MCF 10A (cell line): ENCODE results near the gene NXPH3. TPM values are rescaled to one million over a fixed set of nuclear protein-coding genes. Genes with fewer than 3 reads are reported as not detected.

Experiments
- BruUV-seq: library from RNA; stranded (reverse); fragments of 400-500 nt; replicated peaks from 2 replicates; lab custom pipeline; 2021; lab: Mats Ljungman, UMichigan
- CTCF ChIA-PET: fragments of 300-600 bp; sonication (Branson Sonifier 250); formaldehyde crosslinking; extraction: SDS; loops from one replicate; lab custom pipeline; 2021; ENCODE audit warnings: antibody characterized with exemption, inconsistent platforms; lab: Yijun Ruan, JAX
- POLR2A ChIA-PET: fragments of 300-600, 350-650 bp; sonication (Branson Sonifier 250); formaldehyde crosslinking; extraction: SDS; loops from one replicate; lab custom pipeline; 2020; ENCODE audit warnings: antibody characterized with exemption, inconsistent platforms; lab: Yijun Ruan, JAX
- DNase-seq: peaks from one replicate; pipeline ENCODE4 v3.0.0-alpha.2; 2018; ENCODE audit not compliant: unreplicated experiment
- H3K27ac Mint-ChIP-seq: one replicate; pipeline ENCODE4 v1.8.0; 2022; ENCODE audit warnings: mild to moderate bottlenecking, low read depth, mixed read lengths; ENCODE audit not compliant: unreplicated experiment
- H3K27me3 Mint-ChIP-seq: one replicate; pipeline ENCODE4 v1.8.0; 2022; ENCODE audit warnings: mixed read lengths; ENCODE audit not compliant: insufficient read depth, unreplicated experiment
- H3K36me3 Mint-ChIP-seq: one replicate; pipeline ENCODE4 v1.8.0; 2022; ENCODE audit warnings: mild to moderate bottlenecking, moderate library complexity, mixed read lengths; ENCODE audit not compliant: insufficient read depth, unreplicated experiment
- H3K4me1 Mint-ChIP-seq: one replicate; pipeline ENCODE4 v1.8.0; 2022; ENCODE audit warnings: mixed read lengths; ENCODE audit not compliant: insufficient read depth, unreplicated experiment
- H3K4me3 Mint-ChIP-seq: one replicate; pipeline ENCODE4 v1.8.0; 2022; ENCODE audit warnings: mild to moderate bottlenecking, moderate library complexity, mixed read lengths; ENCODE audit not compliant: unreplicated experiment
- H3K9me3 Mint-ChIP-seq: one replicate; pipeline ENCODE4 v1.8.0; 2022; ENCODE audit warnings: mixed read lengths; ENCODE audit not compliant: unreplicated experiment
- CTCF ChIP-seq: fragments of 200-600 bp; IDR thresholded peaks from one replicate; pipeline ENCODE4 v1.8.0; 2022; ENCODE audit warnings: antibody characterized with exemption, mild to moderate bottlenecking; ENCODE audit not compliant: unreplicated experiment
- intact Hi-C: fragments of 100-400 bp; cut with micrococcal nuclease; formaldehyde crosslinking; loops from 2 replicates; pipeline ENCODE4 v1.14.1; 2022
- total RNA-seq: library from RNA; stranded (reverse); gene quantifications from 2 replicates; pipeline ENCODE4 v1.2.3, GENCODE V29; 2022

The NXPH3 gene
- total RNA-seq, 1 experiment from 2014 or later, result not detected

GRCh38 chr17:49543860-49544259 is 31.8 kb upstream of the NXPH3 start:
- Mint-ChIP-seq H3K36me3 (no peaks in the 10 kb centered on the region), H3K27ac (no peak overlapping the region), H3K27me3 (peaks cover 2% of the 10 kb centered on the region), H3K9me3 (no peaks in the 10 kb centered on the region), H3K4me1 (peaks cover 13% of the 10 kb centered on the region), H3K4me3 (no peak overlapping the region)
- TF ChIP-seq CTCF, result no peak
- no TSS peak for BruUV-seq
- POLR2A ChIA-PET, result interaction anchor here (0.6 to 0.9 kb wide), 2 partner anchors 20 to 27 kb away, joined by 3 read pairs; no protein-coding TSS in a partner anchor
- DNase-seq, result no peak
- intact Hi-C loops, result no loop called here
- CTCF ChIA-PET, result interaction anchor here (0.6 to 2.0 kb wide), 4 partner anchors 12 to 108 kb away, joined by 3 to 11 read pairs (median 4); no protein-coding TSS in a partner anchor

- no TSS peak for BruUV-seq
- no peak overlapping the region for H3K27ac Mint-ChIP-seq
- no peaks in the 10 kb centered on the region for H3K36me3 Mint-ChIP-seq
- DNase-seq, result no peak
- intact Hi-C loops, result no loop called here
- ChIA-PET CTCF (interaction anchor here (0.5 to 2.0 kb wide), 4 partner anchors 11 to 1528 kb away, joined by 3 to 11 read pairs (median 4); no protein-coding TSS in a partner anchor), POLR2A (no interaction called here)
- H3K27me3 Mint-ChIP-seq, result no peaks in the 10 kb centered on the region
- H3K4me1 Mint-ChIP-seq, result peaks cover 21% of the 10 kb centered on the region
- no peaks in the 10 kb centered on the region for H3K9me3 Mint-ChIP-seq
- H3K4me3 Mint-ChIP-seq, result no peak overlapping the region
- TF ChIP-seq CTCF, result no peak
These were observed 30.5 kb upstream of the NXPH3 start for GRCh38 chr17:49545007-49545660.

- Mint-ChIP-seq H3K27ac (no peak overlapping the region), H3K4me3 (no peak overlapping the region), H3K9me3 (no peaks in the 10 kb centered on the region), H3K36me3 (no peaks in the 10 kb centered on the region), H3K27me3 (no peaks in the 10 kb centered on the region), H3K4me1 (peaks cover 21% of the 10 kb centered on the region)
- BruUV-seq, result no TSS peak
- intact Hi-C loops, result no loop called here
- CTCF ChIA-PET, result interaction anchor here (1.0 to 1.2 kb wide), 3 partner anchors 10 to 111 kb away, joined by 3 to 5 read pairs (median 3); no protein-coding TSS in a partner anchor
- TF ChIP-seq CTCF, result no peak
- DNase-seq, result no peak
- POLR2A ChIA-PET, result interaction anchor here (1.0 kb wide), 1 partner anchor 30 kb away, joined by 3 read pairs; no protein-coding TSS in a partner anchor
These were observed 29.7 kb upstream of the NXPH3 start for GRCh38 chr17:49545806-49546545.
